Neural cell (in vitro differentiated cells): Measurements from ENCODE around the gene ALOX12B.

ENCODE experiments used
- EP300 ChIP-seq: fragments of 450-650 bp; conservative IDR thresholded peaks from 2 replicates; pipeline ENCODE4 v1.6.1; 2014; ENCODE audit warnings: antibody characterized with exemption, mild to moderate bottlenecking, moderate library complexity; ENCODE audit not compliant: poor library complexity, severe bottlenecking
- EZH2 ChIP-seq: fragments of 200-600, 300-800 bp; shearing (Covaris generic), sonication (generic); IDR thresholded peaks from 2 replicates; pipeline ENCODE4 v1.6.1; 2014; ENCODE audit warnings: antibody characterized with exemption, low read length, borderline replicate concordance, mild to moderate bottlenecking; ENCODE audit not compliant: insufficient read depth, poor library complexity, severe bottlenecking
- MXI1 ChIP-seq: fragments of 450-650 bp; conservative IDR thresholded peaks from 2 replicates; pipeline ENCODE4 v1.6.1; 2014; ENCODE audit warnings: antibody characterized with exemption, mild to moderate bottlenecking; ENCODE audit not compliant: poor library complexity, severe bottlenecking
- POLR2AphosphoS5 ChIP-seq: IDR thresholded peaks from 2 replicates; pipeline ENCODE4 v1.6.1; 2012
- RAD21 ChIP-seq: fragments of 450-650 bp; conservative IDR thresholded peaks from 2 replicates; pipeline ENCODE4 v1.6.1; 2014; ENCODE audit warnings: antibody characterized with exemption, mild to moderate bottlenecking, moderate library complexity
- SMC3 ChIP-seq: fragments of 450-650 bp; conservative IDR thresholded peaks from 2 replicates; pipeline ENCODE4 v1.6.1; 2014; ENCODE audit warnings: antibody characterized with exemption, mild to moderate bottlenecking, moderate library complexity; ENCODE audit not compliant: poor library complexity
- TAF1 ChIP-seq: IDR thresholded peaks from 2 replicates; pipeline ENCODE4 v1.6.1; 2012; ENCODE audit warnings: low read depth
- TF ChIP-seq, protein P1 (sequence below): fragments of 450-650 bp; IDR thresholded peaks from 2 replicates; pipeline ENCODE4 v1.5.1; 2014; ENCODE audit warnings: antibody characterized with exemption, mild to moderate bottlenecking, moderate library complexity; ENCODE audit not compliant: poor library complexity, severe bottlenecking

DNA sequence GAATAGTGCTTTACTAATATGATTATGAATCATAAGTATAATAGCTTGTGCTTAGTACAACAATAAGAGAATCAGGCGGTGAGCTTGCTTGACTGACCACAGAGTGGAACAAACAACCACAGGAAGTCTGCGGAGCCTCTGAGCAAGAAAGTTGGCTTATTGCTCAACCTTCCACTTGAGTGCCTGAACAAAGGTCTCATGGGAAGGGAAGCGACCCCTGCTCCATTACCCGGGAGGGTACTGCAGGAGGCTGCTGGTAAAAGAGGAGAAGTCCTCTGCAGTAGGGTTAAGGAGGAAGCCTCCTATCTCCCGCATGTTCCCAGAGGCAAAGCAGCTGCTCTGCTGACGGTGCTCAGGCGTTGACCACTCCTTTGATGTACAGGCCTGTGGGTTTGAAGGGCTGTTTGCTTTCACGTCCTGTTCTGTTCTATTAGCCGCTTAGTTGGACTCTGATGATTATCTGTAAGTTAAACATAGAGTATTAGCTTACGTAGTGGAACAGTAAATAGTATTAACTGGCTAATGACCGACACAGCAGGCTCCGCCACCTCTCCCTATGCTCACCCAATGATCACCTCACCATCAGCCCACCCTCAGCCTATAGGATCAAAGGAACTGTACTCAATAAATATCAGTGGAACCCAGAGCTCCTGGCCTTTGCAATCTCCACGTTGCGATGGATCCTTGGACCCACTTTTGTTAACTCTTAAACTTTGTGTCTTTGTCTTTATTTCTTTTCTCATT is 31.1 kb downstream of the ALOX12B start:
- TF ChIP-seq, protein P1, sequence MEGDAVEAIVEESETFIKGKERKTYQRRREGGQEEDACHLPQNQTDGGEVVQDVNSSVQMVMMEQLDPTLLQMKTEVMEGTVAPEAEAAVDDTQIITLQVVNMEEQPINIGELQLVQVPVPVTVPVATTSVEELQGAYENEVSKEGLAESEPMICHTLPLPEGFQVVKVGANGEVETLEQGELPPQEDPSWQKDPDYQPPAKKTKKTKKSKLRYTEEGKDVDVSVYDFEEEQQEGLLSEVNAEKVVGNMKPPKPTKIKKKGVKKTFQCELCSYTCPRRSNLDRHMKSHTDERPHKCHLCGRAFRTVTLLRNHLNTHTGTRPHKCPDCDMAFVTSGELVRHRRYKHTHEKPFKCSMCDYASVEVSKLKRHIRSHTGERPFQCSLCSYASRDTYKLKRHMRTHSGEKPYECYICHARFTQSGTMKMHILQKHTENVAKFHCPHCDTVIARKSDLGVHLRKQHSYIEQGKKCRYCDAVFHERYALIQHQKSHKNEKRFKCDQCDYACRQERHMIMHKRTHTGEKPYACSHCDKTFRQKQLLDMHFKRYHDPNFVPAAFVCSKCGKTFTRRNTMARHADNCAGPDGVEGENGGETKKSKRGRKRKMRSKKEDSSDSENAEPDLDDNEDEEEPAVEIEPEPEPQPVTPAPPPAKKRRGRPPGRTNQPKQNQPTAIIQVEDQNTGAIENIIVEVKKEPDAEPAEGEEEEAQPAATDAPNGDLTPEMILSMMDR: no peak
- no peak for TF ChIP-seq EP300
- TF ChIP-seq POLR2AphosphoS5: no peak
- TF ChIP-seq TAF1: no peak
- no peak for TF ChIP-seq EZH2
- TF ChIP-seq RAD21: no peak
- no peak for TF ChIP-seq SMC3
- no peak for TF ChIP-seq MXI1
